GM19467 (cell line): Measurements from ENCODE around the gene MRPS15.
A peak's percentile ranks its signal among the peaks of the same experiment; 100 is the strongest.
"Not testable (repeated sequence)": the region's sequence is repeated elsewhere in the genome, so short reads cannot be mapped to it uniquely, and the experiment has no call there.

ENCODE experiments used
- ATAC-seq: cut with Tn5 transposase; IDR thresholded peaks from one replicate; pipeline ENCODE4 v1.9.1; 2021; ENCODE audit warnings: mild to moderate bottlenecking, moderate library complexity; ENCODE audit not compliant: unreplicated experiment

The MRPS15 gene

DNA sequence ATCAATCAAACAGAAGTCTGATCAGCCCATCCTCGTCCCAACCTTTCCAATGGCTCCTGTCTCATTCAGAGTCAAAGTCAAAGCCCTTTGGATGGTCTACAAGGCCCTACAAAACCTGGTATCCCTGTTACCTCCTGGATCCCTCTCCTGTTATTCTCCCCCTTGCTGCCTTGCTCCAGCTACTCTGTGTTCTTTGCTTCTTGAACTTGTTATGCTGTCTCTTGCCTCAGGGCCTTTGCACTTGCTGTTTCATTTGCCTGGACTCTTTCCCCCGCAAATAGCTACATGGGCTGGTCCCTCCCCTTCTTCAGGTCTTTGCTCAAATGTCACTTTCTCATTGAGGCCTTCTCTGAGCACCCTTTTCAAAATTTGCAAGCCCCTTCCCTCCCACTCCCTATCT, 19.9 kb upstream of the MRPS15 start:
- ATAC-seq, result no peak

DNA sequence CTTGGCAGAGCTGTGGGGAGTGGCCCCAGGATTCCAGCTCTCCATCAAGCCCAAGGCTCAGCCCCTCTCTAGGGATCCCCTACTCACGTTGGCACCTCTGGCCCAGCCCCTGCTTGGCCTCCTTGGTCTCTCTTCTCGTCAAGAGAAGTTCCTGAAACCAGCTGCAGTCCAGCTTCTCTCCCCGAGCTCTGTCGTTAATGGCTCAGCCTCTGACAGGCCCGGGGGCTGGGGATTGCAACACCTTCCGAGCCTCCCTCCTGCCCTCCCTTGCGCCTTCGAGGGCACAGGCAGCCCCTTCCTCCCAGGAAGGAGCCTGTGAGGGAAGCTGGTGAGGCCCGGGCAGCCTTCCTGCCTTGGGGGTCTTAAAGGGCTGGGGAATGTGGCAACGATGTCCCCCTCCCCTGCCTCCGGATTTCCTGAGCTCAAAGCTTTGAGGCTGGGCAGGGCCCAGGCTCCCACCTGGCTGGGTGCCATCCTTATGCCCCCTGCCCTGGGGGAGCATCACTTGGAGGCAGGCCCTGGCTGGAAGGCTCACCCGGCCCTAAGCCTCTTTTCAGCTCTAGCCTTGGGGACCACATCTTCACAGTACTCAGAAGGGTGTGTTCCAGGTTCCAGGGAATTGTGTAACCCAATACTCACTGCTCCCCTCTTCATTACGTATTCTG, 18.7 kb upstream of the MRPS15 start, which contains the start of gene CSF3R:
Gene CSF3R, minus strand, starts transcription at position 190 of the 665 bp plus-strand sequence. CDS start 3,417 bp downstream, outside the sequence.
- no peak for ATAC-seq

GRCh38 chr1:36481771-36482723, 17.9 kb upstream of the MRPS15 start:
- no peak for ATAC-seq

DNA sequence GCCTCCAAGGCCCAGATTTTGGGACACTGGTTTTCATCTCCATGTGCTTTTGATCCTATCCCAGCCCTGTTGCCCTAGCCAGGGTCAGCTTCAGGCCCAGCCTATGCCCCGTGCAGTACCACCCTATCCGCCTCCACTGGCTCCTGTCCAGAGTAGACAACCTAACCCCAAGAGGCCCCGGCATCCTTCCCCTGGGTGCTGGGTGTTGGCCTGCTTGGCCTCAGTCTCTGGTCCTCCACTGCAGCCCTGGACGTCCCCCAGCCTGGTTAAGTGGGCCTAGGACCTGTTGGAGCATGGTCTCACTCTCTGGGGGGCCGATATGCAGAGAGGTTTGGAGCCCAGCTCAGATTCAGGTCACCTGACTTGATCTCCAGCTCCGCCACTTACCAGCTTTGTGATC, 16.9 kb upstream of the MRPS15 start:
- ATAC-seq, result no peak

DNA sequence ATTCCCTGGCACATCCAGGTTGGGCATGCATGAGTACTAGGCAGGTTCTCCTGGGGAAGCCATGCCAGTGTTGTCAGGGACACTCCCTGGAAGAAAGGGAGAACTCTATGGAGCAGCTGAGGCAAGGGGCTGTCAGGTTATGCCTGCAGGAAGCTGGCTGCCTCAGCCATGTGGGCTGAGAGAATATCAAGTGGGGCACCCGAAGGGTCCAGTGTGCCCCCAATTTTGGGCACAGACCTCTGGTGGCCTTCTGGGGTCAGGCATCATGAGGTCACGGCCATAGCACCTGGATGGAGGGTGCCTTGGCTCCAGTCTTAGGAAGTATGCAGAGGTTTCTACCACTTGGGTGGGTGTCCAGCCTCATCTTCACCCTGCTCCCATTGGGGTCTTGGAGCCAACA, 16.0 kb upstream of the MRPS15 start:
- ATAC-seq, result no peak

- no peak for ATAC-seq
These were observed 15.4 kb upstream of the MRPS15 start for GRCh38 chr1:36479505-36480051.

DNA sequence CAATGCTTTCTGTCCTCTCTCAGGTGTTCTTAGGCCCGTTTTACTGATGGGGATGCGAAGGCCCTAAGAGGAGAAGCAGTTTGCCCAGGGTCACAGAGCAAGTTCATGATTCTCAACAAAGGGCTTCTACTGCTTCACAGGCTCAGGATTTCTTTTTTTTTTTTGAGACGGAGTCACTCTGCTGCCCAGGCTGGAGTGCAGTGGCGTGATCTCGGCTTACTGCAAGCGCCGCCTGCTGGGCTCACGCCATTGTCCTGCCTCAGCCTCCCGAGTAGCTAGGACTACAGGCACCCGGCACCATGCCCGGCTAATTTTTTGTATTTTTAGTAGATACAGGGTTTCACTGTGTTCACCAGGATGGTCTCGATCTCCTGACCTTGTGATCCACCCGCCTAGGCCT, 13.4 kb upstream of the MRPS15 start:
- ATAC-seq, result not testable (repeated sequence)

DNA sequence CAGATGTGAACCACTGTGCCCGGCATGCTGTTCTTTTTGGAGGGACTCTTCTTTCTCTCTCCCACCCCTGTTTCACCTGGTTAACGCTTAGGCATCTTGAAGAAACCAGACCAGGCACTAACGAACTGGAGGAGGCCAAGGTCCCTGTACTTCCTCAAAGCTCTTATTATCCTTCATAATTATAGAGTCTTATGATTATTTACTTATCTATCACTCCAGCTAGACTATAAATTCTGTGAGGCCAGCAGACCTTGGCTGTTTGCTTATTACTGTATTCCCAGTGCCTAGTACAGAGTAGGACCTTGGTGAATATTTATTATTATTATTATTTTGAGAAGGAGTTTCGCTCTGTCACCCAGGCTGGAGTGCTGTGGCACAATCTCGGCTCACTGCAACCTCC, 12.8 kb upstream of the MRPS15 start:
- ATAC-seq, result no peak

GRCh38 chr1:36475910-36476604, 11.9 kb upstream of the MRPS15 start:
- no peak for ATAC-seq

DNA sequence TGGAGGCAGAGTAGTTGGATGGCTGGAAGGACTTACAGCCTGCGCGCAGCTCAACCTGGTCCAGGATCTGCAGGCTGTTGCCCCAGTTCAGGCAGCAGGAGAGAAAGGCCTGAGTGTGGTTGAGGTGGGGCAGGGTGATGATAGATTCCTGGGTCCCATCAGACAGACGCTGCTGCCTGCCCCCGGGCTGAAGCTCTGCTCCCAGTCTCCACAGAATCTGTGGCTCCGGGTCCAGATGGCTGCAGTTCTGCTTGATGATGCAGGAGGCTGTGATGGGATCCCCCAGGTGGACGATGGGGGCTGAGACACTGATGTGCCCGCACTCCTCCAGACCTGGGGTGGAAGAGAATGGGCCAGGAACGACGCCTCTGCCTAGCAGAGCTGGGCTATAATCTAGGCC, 11.2 kb upstream of the MRPS15 start:
- no peak for ATAC-seq

- ATAC-seq, result no peak
These were observed 8.5 kb upstream of the MRPS15 start for GRCh38 chr1:36472656-36473055.

DNA sequence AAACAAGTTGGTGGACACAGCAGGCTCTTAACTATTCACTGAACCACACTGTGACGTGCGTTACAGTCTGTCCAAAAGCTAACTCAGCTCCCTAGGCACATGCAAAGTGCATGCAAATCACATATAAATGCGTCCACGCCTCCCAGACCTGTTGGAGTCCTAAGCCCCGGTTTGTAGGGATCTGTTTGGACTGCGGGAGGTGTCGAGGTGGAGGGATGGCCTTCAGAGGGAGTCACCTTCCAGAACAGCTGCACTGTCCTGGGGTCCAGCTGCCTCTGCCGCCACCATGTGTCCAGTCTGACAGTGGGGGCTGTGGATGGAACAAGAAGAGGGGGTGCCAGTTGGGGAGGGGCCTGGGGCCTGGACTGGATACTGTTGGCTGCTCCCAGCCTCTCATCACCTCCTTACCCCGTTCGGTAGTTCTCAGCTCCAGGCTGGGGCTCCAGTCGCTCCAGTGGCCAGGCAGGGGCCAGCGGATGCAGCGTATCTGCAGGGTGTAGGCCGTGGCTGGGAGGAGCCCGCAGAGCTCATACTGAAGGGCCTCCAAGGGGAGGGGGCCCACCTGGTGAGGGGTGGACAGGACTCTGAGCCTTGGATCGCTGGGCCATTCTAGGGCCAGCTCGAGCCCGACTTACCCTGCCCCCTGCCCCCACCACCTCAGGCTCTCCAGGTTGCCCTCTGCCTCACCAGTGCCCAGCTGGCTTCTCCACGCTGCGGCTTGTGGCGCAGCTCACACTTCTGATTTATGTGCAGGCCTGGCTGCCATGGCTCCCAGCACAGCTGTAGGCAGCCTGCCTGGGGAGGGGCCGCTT, 7.9 kb upstream of the MRPS15 start:
- ATAC-seq, result no peak

DNA sequence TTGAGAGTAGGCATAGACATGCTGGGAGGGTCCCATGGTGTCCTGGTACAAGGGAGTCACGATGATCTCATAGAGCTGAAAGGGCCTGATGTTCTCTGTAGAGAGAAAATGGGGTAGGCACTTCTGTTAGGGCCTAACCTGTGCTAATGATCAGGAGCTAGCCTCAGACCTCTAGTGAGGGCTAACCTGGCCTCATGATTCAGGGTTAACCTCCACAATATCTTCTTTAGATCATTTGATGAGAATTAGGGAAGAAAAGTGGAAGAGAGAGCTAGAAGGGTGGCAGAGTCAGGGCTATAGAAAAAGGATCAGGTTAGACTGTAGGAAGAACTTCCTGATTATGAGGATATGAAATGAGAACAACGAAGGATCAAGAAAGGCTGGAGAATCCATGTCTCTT, 5.0 kb upstream of the MRPS15 start:
- ATAC-seq, result no peak

DNA sequence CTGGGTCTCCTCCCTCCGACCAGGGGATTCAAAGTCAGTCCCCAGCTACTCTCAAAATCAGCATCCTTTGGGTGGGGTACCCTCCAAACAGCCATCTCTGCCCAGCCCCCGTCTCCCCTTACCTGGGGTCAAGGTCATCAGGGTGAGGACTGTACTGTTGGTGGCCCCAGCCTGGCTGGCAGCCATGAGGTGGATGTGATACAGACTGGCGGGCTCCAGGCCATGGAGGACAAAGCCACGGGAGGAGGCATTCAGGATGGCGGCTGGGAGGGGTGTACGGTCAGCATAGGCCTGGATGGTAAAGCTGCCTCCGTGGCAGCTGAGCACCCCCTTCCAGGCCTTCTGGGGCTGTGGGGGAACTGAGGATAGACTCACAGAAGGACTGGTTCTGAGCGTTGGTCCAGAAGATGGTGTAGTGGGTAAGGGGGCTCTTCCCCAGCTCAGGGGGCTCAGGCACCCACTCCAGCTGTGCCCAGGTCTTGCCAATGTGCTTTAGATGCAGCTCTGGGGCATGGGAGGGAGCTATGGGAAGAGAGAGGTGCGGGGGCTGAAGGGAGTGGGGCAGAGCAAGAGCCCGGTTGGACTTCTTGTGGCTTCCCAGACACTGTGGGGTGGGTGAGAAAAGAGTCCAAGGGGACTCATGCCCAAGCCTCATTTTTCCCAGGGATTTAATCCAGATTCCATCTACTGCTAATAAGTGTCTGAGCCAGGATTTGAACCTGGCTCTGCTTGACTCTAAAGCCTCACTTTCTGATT, 3.7 kb upstream of the MRPS15 start:
- no peak for ATAC-seq

- no peak for ATAC-seq
These were observed 2.8 kb upstream of the MRPS15 start for GRCh38 chr1:36467027-36467410.

- ATAC-seq, result no peak
These were observed 2.3 kb upstream of the MRPS15 start for GRCh38 chr1:36466370-36467026.

GRCh38 chr1:36465731-36466369, 1.7 kb upstream of the MRPS15 start:
- ATAC-seq, result no peak

DNA sequence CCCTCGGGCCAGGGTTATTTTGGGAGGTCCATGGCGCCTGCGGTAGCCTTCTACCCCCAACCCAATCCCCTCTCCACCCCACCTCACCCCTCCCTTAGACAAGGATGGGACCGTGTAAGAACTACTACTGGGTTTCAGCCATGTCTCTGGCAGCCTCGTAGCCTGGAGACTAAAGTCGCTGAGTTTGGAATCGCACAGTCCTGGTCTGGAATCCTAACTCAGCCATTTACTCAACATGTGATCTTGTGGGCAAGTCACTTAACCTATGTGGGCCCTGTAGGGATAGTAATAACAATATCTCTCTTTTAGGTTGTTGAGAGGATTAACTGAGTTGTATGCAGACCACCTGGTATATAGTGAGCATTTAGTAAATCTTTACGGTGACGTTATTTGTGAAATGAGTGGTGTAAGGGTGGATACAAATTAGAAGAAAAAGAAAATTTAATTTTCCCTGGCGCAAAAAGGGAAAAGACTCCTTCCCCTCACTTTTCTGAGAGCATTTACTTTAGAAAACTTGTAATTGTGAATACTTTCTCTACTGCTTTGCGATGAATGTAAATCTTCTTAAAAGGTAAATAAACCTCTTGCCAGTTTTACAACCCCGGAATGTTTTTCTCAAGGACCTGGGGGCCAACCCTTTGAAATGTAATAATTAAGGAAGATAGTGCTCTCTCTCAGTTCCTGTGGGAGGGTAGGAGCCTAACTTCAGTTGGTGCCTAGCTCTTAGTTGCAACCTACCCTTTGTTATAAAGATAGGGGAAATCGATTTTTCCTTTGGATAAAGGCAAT, 615 bp upstream of the MRPS15 start:
- peak; percentile 19 for ATAC-seq
